Activated naive CD4-positive, alpha-beta T cell treated with anti-CD3 and anti-CD28 coated beads, Interleukin-2, amount 50 U/mL, for 72 hours (primary cell): ENCODE data around the gene ATG2B. TPM values are rescaled to one million over a fixed set of nuclear protein-coding genes. Genes with fewer than 3 reads are reported as not detected.
"Not testable (repeated sequence)": the region's sequence is repeated elsewhere in the genome, so short reads cannot be mapped to it uniquely, and the experiment has no call there.

Source experiments
- ATAC-seq, 2 donors: fragments of 150-1000 bp; cut with Tn5 transposase; 2 replicates each; pipeline ENCODE4 v1.10.0; 2021; ENCODE audit warnings: mild to moderate bottlenecking in 2 of 2, moderate library complexity in 2 of 2
- DNase-seq, 2 donors: peaks; one replicate each; pipeline ENCODE4 v3.0.0; 2021 to 2022; ENCODE audit warnings: low spot score in 2 of 2
- H3K27ac Mint-ChIP-seq, 2 donors: one replicate each; pipeline ENCODE4 v1.8.0; 2022; ENCODE audit warnings: mild to moderate bottlenecking in 2 of 2, mixed read lengths in 2 of 2
- H3K36me3 Mint-ChIP-seq, 2 donors: one replicate each; pipeline ENCODE4 v1.8.0; 2022; ENCODE audit warnings: mixed read lengths in 2 of 2
- H3K9me3 Mint-ChIP-seq, 2 donors: one replicate each; pipeline ENCODE4 v1.8.0; 2022; ENCODE audit warnings: mixed read lengths in 2 of 2
- total RNA-seq, 2 donors: library from RNA; stranded (reverse); gene quantifications; one replicate each; pipeline ENCODE4 v1.2.3, GENCODE V29; 2022

ATG2B gene
- total RNA-seq, 2 donors from 2014 or later, result 21.2 to 23.3 TPM

DNA sequence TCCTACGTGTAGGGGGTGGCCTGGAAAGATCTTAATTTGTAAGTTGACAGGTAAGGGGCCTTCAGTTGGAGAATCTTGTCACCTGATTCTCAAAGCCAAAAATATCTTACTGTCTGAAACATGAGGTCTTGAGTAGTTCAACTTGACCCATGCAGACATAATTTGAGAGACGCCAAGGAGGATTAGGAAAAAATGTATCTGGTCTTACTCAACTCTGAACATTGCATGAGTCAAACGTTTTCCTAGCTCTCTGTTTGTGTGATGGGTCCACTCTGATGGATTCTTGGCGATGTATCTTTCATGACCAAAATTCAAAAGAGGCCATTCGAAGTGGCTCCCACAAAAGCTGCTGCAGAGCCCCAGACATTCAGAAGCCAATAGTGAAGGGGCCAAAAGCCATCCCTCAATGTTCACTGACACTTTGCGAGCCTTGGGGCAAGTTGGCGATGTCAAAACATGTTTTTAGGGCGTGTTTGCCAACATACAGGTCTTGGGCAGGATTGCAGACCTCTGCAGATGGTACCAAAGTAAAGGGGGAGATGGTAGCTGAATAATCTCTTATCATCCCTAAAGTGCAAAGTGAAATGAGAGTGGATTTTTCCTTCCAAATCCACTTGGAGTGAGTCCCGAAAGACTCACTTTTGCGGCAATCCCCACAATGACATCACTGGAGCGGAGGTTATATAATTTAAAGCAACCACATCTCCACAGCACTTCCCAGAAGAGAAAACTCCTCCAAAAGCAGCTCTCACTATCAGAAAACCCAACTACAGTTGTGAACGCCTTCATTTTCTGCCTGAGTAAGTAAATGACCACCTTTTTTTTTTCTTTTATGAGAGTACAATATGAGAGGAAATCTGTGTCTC lies 107.4 kb downstream of the ATG2B start, which contains the start of gene BDKRB1:
Gene BDKRB1 (plus strand): TSS at position 710 of the 866 bp plus-strand sequence. CDS start 7,473 bp downstream, outside the sequence.
- no peak for DNase-seq
- H3K27ac Mint-ChIP-seq, result no peak within 1 kb of the TSS
- H3K9me3 Mint-ChIP-seq, result no peaks in the 10 kb centered on the region
- ATAC-seq, result no peak
- no peaks in the 10 kb centered on the region for H3K36me3 Mint-ChIP-seq

DNA sequence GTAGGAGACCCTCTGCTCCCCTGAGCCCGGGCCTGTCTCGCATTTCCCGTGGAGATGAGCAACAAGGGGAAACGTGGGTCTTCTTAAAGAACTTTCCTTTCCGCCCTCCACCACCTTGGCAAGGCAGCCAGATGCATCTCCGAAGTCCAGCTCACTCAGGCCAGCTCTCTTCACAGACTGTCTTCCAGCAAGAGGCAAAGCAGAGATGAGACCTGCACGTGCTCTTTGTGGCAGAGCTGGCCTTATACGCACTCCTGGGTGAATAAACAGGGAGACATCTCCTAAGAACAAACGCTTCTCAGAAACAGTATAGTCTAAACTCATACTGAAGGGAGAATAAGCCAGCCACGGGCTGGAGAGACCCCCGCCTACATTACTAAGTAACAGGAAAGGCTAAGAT lies 108.5 kb downstream of the ATG2B start:
- Mint-ChIP-seq H3K36me3 (no peaks in the 10 kb centered on the region), H3K27ac (no peak overlapping the region), H3K9me3 (no peaks in the 10 kb centered on the region)
- DNase-seq, result no peak
- ATAC-seq, result no peak

GRCh38 chr14:96252999-96253539 lies 110.1 kb downstream of the ATG2B start:
- DNase-seq (no peak), ATAC-seq (no peak)
- Mint-ChIP-seq H3K9me3 (no peaks in the 10 kb centered on the region), H3K27ac (no peak overlapping the region), H3K36me3 (no peaks in the 10 kb centered on the region)

DNA sequence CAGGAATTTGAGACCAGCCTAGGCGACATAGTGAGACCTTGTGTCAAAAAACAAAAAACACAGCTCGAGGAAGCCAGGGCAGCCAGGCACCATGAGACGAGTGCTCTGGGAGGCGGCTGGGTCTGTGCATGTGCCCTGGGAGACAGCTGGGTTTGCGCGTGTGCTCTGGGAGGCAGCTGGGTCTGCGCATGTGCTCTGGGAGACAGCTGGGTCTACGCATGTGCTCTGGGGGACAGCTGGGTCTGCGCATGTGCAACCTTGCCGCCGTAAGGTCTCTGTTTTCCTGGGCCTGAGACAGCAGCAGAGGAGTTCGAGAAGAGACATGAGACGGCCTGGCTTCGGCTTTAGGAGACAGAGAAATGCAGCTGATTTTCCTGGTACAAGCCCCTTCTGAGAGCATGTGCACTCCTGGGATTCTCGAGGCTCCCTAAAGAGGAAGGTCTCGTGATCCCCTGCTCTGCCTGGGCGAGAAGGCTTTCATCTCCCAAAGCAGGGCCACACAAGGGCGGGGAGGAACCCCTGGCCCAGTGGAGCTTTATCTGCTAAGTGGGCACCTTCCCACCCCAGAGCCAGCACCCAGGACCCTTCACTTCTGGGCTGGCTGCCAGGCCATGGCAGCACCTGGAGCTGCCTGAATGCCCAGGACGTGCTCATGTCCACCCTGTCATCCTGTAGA lies 110.7 kb downstream of the ATG2B start:
- Mint-ChIP-seq H3K36me3 (no peaks in the 10 kb centered on the region), H3K27ac (no peak overlapping the region), H3K9me3 (no peaks in the 10 kb centered on the region)
- peak in 1 of 2 donors; percentile 31 for ATAC-seq
- no peak for DNase-seq

DNA sequence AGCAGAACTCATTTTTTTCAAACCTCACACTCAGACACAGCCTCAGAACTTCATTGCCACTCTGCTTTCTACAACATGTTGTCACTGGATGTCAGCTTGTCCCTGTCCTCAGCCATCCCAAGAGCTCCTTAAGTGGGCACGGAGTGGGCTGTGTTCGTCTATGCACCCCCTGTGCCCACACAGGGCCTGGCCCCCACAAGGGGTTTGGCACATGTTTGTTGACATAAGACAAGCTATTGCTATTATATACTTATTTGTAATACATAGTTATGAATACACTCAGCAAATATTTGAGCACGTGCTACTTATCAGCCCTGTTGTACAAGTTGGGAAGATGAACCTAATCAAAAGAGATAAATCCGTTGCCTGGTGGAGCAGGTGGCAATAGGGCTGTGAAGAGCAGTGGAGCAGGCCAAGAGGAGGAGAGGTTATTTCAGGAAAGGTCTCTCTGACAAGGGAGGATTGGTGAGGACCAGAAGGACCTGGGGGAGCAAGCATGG lies 111.4 kb downstream of the ATG2B start:
- Mint-ChIP-seq H3K27ac (no peak overlapping the region), H3K36me3 (no peaks in the 10 kb centered on the region), H3K9me3 (no peaks in the 10 kb centered on the region)
- DNase-seq (no peak), ATAC-seq (no peak)

DNA sequence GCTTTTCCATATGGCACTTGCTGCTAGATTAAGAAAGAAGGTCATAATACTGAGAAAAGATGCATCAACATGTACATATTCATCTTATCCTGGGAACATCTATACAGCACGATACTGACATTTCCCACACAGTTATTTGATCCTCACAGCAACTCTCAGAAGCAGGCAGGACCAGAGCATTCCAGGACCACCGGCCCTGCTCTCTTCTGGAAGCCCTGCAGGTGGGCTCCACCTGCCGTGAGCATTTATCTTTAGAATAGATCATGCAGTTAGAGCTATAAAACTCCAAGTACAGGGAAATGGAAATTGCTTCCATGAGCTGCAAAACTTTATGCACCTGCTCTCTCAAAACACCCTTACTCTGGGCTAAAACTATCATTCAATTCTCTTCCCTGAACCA lies 112.7 kb downstream of the ATG2B start:
- Mint-ChIP-seq H3K36me3 (no peaks in the 10 kb centered on the region), H3K9me3 (no peaks in the 10 kb centered on the region), H3K27ac (no peak overlapping the region)
- DNase-seq, result no peak
- ATAC-seq, result no peak

- H3K27ac Mint-ChIP-seq, result no peak overlapping the region
- no peaks in the 10 kb centered on the region for H3K36me3 Mint-ChIP-seq
- no peak for ATAC-seq
- DNase-seq, result no peak
- H3K9me3 Mint-ChIP-seq, result no peaks in the 10 kb centered on the region
Measured at GRCh38 chr14:96249029-96249428, 114.1 kb downstream of the ATG2B start.

- DNase-seq, result no peak
- H3K27ac Mint-ChIP-seq, result no peak overlapping the region
- H3K36me3 Mint-ChIP-seq, result no peaks in the 10 kb centered on the region
- no peaks in the 10 kb centered on the region for H3K9me3 Mint-ChIP-seq
- ATAC-seq, result no peak
Measured at GRCh38 chr14:96247031-96247430, 116.1 kb downstream of the ATG2B start.

GRCh38 chr14:96246539-96246847 lies 116.6 kb downstream of the ATG2B start:
- ATAC-seq, result no peak
- no peaks in the 10 kb centered on the region for H3K36me3 Mint-ChIP-seq
- H3K27ac Mint-ChIP-seq, result no peak overlapping the region
- DNase-seq, result no peak
- H3K9me3 Mint-ChIP-seq, result no peaks in the 10 kb centered on the region

GRCh38 chr14:96245710-96246538 lies 117.2 kb downstream of the ATG2B start:
- ATAC-seq, result no peak
- no peaks in the 10 kb centered on the region for H3K36me3 Mint-ChIP-seq
- no peak overlapping the region for H3K27ac Mint-ChIP-seq
- H3K9me3 Mint-ChIP-seq, result no peaks in the 10 kb centered on the region
- no peak for DNase-seq

DNA sequence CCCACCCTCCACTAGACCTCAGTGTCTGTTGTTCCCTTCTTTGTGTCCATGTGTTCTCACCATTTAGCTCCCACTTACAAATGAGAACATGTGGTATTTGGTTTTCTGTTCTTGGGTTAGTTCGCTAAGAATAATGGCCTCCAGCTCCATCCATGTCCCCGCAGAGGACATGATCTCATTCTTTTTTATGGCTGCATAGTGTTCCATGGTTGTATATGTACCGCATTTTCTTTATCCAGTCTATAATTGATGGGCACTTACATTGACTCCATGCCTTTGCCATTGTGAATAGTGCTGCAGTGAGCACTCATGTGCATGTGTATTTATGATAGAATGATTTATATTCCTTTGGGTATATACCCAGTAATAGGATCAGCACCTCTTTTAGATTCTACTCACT lies 118.1 kb downstream of the ATG2B start:
- H3K9me3 Mint-ChIP-seq, ATAC-seq, DNase-seq, H3K27ac Mint-ChIP-seq, H3K36me3 Mint-ChIP-seq: not testable (repeated sequence)

DNA sequence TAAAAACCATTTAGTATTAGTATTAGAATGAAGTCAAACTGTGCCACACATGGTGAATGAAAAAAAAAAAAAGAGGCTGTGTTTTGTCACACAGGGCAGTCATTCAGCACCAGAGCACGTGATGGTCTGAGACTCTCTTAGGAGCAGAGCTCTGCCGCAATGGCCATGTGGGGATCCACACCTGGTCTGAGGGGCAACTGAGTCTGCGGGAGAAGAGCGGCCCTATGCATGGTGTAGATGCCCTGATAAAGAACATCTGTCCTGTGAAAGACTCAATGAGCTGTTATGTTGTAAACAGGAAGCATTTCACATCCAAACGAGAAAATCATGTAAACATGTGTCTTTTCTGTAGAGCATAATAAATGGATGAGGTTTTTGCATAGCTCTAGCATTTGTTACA lies 119.4 kb downstream of the ATG2B start:
- no peak for DNase-seq
- no peaks in the 10 kb centered on the region for H3K36me3 Mint-ChIP-seq
- H3K27ac Mint-ChIP-seq, result no peak overlapping the region
- ATAC-seq, result no peak
- no peaks in the 10 kb centered on the region for H3K9me3 Mint-ChIP-seq

DNA sequence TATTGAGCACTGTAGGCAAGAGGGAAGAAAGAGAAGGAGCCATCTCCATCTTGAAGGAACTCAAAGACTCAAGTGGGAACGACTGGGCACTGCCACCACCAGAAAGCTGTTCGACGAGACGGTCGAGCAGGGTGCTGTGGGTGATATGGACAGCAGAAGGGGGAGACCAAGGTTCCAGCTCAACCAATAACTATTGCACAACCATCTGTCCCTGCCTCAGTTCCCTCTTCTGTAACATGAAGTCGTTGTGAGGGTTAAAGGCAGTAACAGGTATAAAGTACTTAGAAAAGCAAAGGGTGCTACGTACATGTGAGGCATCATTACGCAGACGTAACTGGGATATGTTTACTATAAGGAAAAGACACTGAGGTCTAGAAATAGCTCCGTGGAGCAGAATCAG lies 121.0 kb downstream of the ATG2B start:
- H3K9me3 Mint-ChIP-seq, result no peaks in the 10 kb centered on the region
- DNase-seq (no peak), ATAC-seq (no peak)
- H3K27ac Mint-ChIP-seq, result peak overlapping the region in 1 of 2 donors; percentile 33
- no peaks in the 10 kb centered on the region for H3K36me3 Mint-ChIP-seq

GRCh38 chr14:96240641-96241040 lies 122.5 kb downstream of the ATG2B start:
- no peak overlapping the region for H3K27ac Mint-ChIP-seq
- DNase-seq (no peak), ATAC-seq (no peak)
- no peaks in the 10 kb centered on the region for H3K9me3 Mint-ChIP-seq
- no peaks in the 10 kb centered on the region for H3K36me3 Mint-ChIP-seq

DNA sequence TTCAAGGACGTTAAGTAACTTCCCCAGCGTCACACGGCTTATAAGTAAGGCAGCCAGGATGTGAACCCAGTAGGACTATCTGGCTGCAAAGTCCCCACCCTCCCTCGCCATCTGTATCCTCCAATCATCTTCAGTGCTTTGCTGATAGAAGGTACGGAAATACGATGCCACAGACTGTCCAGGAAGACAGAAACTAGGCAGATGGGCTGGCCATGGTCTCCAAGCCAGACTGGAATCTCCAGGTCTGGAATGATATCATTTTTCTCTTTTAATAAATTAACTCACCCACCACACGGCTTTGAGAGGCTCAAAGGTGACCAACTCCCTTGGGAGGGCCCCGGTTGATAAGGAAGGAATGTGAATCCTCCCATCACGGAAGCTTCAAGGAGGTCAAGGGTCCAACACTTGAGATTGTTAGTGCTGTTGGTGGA lies 123.4 kb downstream of the ATG2B start:
- DNase-seq (no peak), ATAC-seq (no peak)
- H3K9me3 Mint-ChIP-seq, result no peaks in the 10 kb centered on the region

GRCh38 chr14:96238676-96239265 lies 124.4 kb downstream of the ATG2B start:
- Mint-ChIP-seq H3K27ac (peak overlapping the region in 1 of 2 donors; percentile 37), H3K36me3 (no peaks in the 10 kb centered on the region), H3K9me3 (no peaks in the 10 kb centered on the region)
- ATAC-seq (no peak), DNase-seq (no peak)

More for the DNA sequence above, 123.4 kb downstream of the ATG2B start:
- no peaks in the 10 kb centered on the region for H3K36me3 Mint-ChIP-seq
- no peak overlapping the region for H3K27ac Mint-ChIP-seq
